NCI-H187 (cell line): ENCODE measurements around the gene GDPGP1.
"Not testable (repeated sequence)": the region's sequence is repeated elsewhere in the genome, so short reads cannot be mapped to it uniquely, and the experiment has no call there.

ENCODE experiments used
- DNase-seq, 2 experiments: peaks; one replicate each; lab custom pipeline; 2025; lab: John Stamatoyannopoulos, UW

GDPGP1 gene

DNA sequence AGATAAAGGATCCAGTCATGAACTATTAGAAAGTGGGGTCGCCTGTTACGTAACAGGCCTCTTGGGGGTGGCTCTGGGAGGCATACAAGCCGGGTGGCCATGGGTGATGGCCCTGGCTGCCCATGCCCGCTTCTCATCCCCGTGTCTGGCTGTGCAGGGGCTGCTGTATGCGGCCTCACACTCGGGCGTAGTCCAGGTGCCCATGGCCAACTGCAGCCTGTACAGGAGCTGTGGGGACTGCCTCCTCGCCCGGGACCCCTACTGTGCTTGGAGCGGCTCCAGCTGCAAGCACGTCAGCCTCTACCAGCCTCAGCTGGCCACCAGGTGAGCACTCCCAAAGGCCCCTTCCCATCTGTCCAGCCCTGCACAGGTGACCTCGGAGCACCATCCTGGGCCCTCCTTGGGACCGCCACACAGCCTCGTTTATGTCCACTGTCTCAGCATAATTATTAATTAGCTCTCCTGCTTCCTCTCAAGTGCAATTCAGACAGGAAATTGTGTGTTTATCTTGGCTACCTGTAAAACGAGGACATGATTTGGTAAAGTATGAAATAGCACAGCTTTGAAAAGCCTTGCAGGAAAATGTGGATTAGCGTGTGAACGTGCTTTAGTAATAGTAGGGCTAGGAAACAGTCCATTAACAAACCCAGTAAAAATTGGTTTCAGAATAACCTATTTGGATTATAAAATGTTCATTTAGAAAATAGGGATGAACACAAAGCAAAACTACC is 8.3 kb upstream of the GDPGP1 start:
- no peak for DNase-seq

DNA sequence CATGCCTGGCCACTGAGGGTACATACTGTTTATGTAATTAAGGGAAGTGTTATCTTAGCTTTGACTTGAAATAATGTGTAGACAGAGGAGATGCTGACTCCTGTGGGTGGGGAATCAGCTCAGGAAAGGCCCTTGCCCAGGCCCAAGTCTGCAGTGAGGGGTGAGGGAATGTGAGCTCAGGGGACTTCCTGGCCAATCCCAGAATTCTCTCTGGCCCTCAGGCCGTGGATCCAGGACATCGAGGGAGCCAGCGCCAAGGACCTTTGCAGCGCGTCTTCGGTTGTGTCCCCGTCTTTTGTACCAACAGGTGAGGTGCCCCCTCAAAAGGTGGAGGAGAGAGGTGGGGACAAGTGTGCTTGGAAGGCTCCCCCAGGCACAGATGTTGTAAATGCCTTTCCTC is 6.7 kb upstream of the GDPGP1 start:
- DNase-seq: no peak

DNA sequence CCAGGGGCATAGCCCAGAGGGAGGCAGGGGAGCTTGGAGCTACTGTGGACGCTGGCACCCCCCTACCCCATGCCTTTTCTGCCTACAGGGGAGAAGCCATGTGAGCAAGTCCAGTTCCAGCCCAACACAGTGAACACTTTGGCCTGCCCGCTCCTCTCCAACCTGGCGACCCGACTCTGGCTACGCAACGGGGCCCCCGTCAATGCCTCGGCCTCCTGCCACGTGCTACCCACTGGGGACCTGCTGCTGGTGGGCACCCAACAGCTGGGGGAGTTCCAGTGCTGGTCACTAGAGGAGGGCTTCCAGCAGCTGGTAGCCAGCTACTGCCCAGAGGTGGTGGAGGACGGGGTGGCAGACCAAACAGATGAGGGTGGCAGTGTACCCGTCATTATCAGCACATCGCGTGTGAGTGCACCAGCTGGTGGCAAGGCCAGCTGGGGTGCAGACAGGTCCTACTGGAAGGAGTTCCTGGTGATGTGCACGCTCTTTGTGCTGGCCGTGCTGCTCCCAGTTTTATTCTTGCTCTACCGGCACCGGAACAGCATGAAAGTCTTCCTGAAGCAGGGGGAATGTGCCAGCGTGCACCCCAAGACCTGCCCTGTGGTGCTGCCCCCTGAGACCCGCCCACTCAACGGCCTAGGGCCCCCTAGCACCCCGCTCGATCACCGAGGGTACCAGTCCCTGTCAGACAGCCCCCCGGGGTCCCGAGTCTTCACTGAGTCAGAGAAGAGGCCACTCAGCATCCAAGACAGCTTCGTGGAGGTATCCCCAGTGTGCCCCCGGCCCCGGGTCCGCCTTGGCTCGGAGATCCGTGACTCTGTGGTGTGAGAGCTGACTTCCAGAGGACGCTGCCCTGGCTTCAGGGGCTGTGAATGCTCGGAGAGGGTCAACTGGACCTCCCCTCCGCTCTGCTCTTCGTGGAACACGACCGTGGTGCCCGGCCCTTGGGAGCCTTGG is 5.9 kb upstream of the GDPGP1 start:
- DNase-seq: no peak

DNA sequence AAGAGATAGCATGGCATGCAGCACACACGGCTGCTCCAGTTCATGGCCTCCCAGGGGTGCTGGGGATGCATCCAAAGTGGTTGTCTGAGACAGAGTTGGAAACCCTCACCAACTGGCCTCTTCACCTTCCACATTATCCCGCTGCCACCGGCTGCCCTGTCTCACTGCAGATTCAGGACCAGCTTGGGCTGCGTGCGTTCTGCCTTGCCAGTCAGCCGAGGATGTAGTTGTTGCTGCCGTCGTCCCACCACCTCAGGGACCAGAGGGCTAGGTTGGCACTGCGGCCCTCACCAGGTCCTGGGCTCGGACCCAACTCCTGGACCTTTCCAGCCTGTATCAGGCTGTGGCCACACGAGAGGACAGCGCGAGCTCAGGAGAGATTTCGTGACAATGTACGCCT is 5.0 kb upstream of the GDPGP1 start:
- no peak for DNase-seq

DNA sequence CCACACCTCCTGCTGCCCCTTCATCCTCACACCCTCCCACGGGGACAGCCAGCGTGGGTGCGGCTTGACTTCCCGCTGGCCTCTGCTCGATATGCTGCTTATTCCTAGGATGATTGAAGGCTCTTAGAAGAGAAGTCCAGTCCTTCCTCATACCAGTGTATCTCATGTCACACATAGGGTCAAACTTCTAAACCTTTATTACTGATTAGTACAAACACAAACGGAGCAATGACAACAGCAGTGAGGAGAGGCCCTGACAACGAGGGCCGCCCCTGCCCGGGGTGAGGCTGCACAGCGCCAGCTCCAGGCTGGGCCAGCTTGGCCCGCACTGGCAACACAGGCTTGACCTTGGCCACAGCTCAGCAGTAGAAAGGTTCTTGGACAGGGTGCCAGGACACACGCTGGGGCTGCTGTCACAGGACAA is 3.9 kb upstream of the GDPGP1 start:
- no peak for DNase-seq

DNA sequence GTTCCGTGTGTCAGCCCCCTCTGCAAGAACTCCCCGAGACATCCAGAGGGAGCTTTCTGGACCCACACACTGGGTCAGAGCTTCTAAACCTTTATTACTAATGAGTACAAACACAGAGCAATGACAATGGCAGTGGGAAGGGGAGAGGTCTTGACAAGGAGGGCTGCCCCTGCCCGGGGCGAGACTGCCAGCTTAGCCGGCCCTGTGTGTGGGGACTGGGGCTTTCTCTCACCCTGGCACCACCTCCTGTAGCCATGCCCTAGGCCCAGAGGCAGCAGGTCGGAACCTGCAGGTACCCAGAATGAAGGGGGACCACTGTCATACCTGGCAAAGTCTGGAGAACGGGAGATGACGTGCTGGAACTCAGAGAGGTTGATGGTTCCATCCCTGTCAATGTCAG is 3.4 kb upstream of the GDPGP1 start:
- DNase-seq: no peak

DNA sequence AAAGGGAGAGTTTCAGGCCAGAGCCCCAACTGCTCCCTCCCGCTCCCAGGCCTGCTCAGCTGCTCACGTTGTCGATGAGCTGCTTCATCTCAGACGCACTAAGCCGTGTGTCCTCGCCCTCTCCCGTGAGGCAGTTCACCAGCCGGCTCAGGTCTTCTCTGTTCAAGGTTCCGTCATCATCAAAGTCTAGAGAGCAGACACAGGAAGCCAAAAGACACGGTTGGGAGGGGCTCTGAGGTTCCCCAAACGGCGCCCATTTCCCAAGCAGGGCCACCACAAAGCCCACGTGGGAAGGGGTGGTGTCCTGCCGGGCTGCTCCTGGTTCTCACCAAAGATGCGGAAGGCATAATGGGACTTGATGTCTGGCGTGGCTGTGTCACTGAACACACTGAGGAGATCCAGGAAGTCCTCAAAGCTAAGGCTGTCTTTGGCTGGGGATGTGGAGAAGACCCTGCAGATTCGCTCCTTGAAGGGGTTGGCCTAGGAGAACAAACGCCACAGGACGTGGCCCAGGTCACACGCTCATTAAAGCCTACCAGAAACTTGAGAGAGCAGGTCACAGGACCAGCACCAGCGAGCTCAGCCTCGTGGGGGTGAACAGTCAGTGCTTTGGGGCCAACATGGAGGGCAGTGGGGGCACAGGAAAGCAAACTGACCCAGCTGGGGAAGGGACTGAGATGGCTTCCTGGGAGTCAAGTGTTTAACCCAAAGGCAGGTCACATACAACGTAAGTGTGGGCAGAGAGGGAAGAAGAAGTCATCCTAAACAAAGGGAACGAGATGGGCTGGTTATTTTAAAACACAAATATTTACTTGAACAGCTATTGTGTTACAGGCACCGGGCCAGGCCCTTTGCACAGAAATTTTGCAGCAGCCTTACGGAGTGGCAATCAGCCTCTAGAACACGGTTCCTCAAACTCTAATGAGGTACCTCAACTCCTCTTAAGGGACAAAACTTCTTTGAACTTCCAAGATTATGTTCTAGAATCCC is 2.7 kb upstream of the GDPGP1 start:
- no peak for DNase-seq

DNA sequence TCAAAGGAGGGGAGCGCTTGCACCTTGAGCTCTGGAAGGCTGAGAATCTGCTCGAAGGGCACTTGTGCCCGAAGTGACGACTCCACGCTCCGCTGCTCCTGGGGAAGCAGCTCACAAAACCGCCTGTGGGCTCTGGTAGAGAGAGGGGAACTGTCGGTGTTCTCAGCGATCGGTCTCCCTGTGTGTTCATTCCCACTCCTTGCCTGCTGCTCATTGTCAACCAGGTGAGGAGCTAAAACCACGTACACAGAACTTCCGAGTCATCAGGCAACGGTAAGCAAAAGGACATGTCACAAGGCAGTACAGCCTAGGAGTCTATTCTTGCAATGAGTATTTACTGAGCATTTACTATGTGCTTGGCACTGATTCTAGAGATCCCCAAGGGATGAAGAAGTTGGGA is 1.8 kb upstream of the GDPGP1 start:
- no peak for DNase-seq

DNA sequence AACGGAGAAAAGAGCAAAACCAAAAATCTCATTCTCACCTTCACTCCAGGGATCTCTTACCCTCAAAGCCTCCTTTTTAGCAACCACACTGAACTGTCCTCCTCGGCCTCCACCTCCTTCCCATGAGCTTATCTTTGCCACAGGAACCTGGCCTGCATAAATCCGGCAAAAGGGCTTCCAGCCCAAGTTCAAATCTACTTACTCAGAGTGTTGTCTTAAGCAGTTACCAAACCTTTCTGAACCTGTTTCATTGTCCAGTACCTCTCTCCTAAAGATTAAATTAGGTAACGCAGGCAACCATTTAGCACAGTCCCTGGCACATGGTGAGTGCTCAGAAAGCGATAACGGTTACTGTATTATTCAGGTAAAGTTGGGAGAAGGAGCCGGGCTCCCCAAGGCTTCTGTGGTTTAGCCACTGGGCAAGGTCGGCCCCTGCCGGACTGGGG is 1.0 kb upstream of the GDPGP1 start:
- no peak for DNase-seq

DNA sequence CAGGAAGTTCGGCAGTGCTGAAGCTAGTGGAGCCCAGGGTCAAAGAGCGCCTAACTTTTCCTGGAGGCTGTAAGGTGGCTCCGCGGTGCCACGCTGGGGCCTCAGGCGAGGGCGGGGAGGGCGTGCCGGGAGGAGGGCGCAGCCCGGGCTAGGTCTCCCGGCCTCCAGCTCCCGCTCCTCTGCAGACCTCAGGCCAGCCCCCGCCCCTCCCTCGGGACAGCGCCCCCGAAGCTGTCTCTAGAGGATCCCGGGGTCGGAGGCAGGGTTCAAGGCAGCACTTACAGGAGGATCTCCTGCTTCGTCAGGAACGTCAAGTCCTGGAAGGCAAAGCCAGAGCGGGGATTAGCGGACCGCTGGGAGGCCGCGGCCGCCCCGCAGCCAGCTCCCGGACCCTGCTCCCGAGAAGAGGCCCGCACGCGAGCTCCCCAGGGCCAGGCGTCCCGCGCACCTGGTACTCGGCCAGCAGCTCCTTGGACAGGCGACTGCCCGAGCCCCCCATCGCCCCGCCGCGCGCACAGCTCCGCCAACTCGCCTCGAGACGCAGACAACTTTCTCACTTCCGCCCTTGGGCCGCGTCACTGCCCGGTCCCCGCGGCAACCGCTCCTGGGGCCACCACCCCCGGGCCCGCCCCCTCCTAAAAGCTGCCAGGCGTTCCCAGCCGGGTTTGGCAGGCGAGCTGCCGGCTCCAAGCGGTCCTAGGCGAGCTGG is 468 bp upstream of the GDPGP1 start, which contains the start of gene CIB1:
Gene CIB1 (minus strand): TSS at position 555 of the 709 bp plus-strand sequence. CDS start 56 bp downstream, at position 499.
- peak in 1 of 2 experiments; percentile 82 for DNase-seq

DNA sequence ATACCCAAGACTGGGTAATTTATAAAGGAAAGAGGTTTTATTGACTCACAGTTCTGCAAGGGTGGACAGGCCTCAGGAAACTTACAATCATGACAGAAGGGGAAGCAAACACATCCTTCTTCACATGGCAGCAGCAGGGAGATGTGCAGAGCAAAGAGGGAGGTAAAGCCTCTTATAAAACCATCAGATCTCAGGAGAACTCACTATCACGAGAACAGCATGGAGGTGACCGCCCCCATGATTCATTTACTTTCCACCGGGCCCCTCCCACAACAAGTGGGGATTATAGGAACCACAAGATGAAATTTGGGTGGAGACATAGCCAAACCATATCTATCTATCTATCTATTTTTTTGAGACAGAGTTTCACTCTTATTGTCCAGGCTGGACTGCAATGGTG is 5.4 kb downstream of the GDPGP1 start:
- DNase-seq: no peak

DNA sequence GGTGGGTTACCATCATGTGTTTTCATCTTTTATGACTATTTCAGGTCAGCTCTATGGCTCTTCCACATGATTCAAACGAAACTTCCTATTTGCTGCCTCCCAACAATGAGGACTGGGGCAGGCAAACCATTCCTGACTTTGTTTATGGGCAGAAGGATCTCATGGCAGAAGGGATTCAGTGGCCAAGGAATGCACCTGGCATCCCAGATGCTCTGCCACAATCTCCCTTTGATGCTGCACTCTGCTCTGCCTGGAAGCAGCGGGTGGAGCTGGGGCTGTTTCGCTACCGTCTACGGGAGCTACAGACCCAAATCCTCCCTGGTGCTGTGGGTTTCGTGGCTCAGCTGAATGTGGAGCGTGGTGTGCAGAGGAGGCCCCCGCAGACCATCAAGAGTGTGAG is 6.8 kb downstream of the GDPGP1 start:
- DNase-seq: no peak

DNA sequence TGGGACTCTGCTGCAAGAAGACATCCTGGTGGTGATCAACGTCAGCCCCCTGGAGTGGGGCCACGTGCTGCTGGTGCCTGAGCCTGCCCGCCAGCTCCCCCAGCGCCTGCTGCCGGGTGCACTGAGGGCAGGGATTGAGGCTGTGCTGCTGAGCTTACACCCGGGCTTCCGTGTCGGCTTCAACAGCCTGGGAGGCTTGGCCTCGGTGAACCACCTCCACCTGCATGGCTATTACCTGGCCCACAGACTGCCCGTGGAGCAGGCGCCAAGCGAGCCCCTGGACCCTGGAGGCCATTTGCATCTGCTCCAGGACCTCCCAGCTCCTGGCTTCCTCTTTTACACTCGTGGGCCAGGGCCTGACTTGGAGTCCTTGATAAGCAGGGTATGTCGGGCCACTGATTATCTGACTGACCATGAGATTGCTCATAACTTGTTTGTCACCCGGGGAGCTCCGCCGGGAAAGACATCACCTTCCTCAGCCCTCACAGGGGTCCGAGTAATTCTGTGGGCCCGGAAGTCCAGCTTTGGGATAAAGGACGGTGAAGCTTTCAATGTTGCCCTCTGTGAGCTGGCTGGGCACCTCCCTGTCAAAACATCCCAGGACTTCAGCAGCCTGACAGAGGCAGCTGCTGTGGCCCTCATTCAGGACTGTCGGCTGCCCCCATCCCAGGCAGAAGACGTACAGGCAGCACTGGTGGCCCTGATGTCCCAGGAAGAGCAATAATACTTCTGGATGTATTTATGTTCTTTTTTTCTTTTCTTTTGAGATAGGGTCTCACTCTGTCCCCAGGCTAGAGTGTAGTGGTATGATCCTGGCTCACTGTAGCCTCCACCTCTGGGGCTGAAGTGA is 7.6 kb downstream of the GDPGP1 start:
- DNase-seq: no peak

DNA sequence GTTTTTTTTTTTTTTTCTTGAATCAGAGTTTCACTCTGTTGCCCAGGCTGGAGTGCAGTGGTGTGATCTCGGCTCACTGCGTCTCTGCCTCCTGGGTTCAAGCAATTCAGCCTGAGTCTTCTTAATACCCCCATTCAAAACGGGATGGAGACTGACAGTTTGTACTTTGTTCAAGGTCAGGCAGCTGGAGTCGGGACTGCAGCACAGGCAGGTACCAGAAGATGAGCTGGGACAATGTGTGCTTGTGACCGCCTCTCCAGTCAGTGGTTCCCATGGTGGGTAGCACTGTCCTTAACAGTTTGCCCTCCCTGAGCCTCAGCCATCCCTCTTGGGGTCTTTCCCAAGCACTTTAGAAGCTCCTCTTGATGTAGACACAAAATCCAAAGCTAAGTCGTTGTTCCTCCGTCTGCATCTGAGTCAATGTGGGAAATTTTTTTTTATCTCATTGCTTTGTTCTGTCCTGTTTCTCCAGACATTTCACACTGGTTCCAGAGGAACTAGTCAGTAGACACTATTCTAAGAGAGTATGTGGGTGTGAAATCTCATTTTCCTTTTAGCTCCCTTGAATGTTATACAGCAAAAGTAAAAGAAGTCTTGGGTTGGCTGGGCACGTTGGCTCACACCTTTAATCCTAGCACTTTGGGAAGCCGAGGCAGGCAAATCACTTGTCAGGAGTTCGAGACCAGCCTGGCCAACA is 10.1 kb downstream of the GDPGP1 start:
- no peak for DNase-seq

DNA sequence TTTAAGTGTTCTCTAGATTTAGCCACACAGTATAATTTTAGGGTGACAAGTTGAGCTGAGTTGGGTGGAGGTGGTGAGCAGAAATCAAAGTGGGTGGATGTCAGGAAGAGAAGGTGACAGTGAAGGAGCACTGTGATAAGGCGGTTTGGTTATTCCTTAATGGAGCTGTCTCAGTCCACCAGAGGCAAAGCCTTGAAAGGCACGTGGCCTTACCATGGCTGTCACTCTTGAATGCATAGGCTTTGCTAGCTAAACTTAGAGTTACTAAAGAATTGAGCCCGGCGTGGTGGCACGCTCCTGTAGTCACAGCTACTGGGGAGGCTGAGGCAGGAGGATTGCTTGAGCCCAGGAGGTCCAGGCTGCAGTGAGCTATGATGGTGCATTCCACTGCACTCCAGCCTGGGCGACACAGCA is 14.8 kb downstream of the GDPGP1 start:
- DNase-seq: no peak

DNA sequence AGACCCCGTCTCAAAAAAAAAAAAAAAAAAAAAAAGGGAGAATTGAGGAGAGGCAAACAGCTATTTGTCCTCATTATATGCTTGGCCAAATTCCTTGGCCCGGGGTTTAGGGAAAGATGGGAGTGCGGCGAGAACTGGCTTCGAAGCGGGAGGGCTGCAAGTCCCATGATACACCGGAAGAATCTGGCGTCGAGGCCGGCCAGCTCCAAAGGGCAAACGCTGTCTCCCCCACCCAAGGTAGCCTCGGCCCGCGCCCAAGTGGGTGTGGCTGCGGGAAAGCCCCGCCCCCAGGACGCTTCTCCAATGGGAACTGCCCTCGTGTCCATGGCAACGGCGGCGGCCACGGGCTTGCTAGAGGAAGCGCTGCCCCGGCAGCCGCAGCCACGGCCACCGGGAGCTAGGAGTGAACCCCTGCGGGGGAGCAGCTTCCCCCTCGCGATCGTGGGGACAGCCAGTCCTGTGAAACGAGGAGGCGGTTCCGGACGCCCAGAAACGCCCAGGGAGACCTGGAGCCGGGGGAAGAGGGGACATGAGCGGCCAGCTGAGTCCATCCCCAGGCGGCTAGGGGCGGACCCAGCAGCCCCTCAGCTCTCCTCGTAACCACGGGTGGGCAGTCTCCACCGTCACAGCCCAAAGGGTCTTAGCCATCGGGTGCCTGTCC is 15.3 kb downstream of the GDPGP1 start, which contains the start of gene TTLL13:
Gene TTLL13 (plus strand): TSS at position 354 of the 661 bp plus-strand sequence. CDS start 1,075 bp downstream, outside the sequence.
- peak; percentile 25 to 72 for DNase-seq

DNA sequence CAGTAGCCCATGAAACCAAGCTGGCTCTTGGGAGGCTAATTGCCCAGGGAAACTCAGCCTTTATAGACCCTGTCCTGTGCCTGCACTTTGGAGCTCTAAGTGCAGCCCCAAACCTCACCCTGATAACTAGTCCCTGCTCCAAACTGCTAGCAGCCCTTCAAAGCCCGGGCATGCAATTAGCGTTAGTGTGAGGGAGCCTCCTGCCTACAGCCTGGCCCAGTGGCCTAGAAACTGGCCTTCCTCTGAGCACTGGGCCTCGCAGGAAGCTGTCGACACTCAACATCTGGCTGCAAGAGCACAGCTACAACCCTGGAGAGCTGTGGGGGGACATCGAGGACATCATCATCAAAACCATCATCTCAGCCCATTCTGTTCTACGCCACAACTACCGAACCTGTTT is 23.8 kb downstream of the GDPGP1 start:
- no peak for DNase-seq

DNA sequence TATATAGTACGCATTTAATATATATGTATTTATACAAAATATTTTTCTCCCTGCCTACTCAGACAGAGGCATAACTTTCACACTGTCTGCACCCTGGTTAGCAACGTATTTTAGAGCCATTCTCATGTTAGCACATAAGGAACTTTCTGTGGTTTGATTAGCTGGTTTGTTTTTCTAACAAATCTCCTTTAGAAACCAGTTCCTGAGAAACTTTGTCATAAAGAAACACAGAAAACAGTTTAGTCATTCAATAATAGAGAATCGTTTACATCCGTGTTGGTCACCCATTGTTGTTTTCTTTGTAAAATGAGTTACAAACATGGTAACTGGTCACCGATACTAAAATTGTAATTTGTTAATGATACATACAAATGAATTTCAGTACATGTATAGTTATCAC is 25.5 kb downstream of the GDPGP1 start:
- no peak for DNase-seq

DNA sequence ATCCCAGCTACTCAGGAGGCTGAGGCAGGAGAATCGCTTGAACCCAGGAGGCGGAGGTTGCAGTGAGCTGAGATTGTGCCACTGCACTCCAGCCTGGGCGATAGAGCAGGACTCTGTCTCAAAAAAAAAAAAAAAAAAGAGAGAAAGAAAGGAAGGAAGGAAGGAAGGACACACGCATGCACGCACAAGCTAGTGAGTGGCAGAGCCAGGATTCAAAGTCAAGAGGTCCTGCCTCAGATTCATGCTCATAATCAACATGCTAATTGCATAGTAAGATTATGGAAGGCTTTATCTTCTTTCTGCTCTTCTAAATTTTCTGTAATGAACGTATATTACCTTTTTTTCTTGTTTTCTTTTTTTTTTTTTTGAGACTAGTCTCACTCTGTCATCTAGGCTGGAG is 26.7 kb downstream of the GDPGP1 start:
- not testable (repeated sequence) for DNase-seq
